C4-2B (cell line): ENCODE measurements around the gene SPSB3.

Experiments
- H3K27ac ChIP-seq: fragments of 450-650 bp; 2 replicates; pipeline ENCODE4 v1.5.1; 2017
- CTCF ChIP-seq: fragments of 450-650 bp; conservative IDR thresholded peaks from 2 replicates; pipeline ENCODE4 v1.5.1; 2017; ENCODE audit warnings: mild to moderate bottlenecking
- ZFX ChIP-seq: fragments of 450-650 bp; IDR thresholded peaks from 2 replicates; pipeline ENCODE4 v1.6.1; 2017

The SPSB3 gene

GRCh38 chr16:1762879-1763520 is 19.4 kb downstream of the SPSB3 start:
- H3K27ac ChIP-seq: no peak overlapping the region
- no peak for TF ChIP-seq ZFX

- no peak for TF ChIP-seq CTCF
- TF ChIP-seq ZFX: no peak
Measured at GRCh38 chr16:1762196-1762878, 20.0 kb downstream of the SPSB3 start.

GRCh38 chr16:1761751-1762150 is 20.6 kb downstream of the SPSB3 start:
- H3K27ac ChIP-seq: no peak overlapping the region
- no peak for TF ChIP-seq CTCF
- TF ChIP-seq ZFX: no peak

More at GRCh38 chr16:1762196-1762878, 20.0 kb downstream of the SPSB3 start:
- H3K27ac ChIP-seq: no peak overlapping the region

- no peak overlapping the region for H3K27ac ChIP-seq
- TF ChIP-seq ZFX (no peak), CTCF (no peak)
Measured at GRCh38 chr16:1760911-1761310, 21.5 kb downstream of the SPSB3 start.

GRCh38 chr16:1759511-1759910 is 22.9 kb downstream of the SPSB3 start:
- no peak overlapping the region for H3K27ac ChIP-seq
- TF ChIP-seq ZFX: no peak
- no peak for TF ChIP-seq CTCF

- TF ChIP-seq ZFX: no peak
- TF ChIP-seq CTCF: no peak
- no peak overlapping the region for H3K27ac ChIP-seq
Measured at GRCh38 chr16:1758923-1759322, 23.4 kb downstream of the SPSB3 start.

- TF ChIP-seq ZFX: no peak
- no peak for TF ChIP-seq CTCF
- no peak overlapping the region for H3K27ac ChIP-seq
Measured at GRCh38 chr16:1757714-1758461, 24.5 kb downstream of the SPSB3 start.
